Measurements from ENCODE around the gene ZNRD2. TPM values are rescaled to one million over a fixed set of nuclear protein-coding genes. Genes with fewer than 3 reads are reported as not detected.
"Not testable (repeated sequence)": the region's sequence is repeated elsewhere in the genome, so short reads cannot be mapped to it uniquely, and the experiment has no call there.

Gene ZNRD2
- 61.4 TPM for polyA plus RNA-seq (ENCODE audit: insufficient read length)

- DNase-seq: peak; percentile 98
Measured at GRCh38 chr11:65569973-65570918, at the start of gene ZNRD2. Gene ZNRD2 (plus strand): TSS chr11:65570477. CDS start chr11:65570492, 15 bp downstream.

GRCh38 chr11:65521777-65522521 lies 48.3 kb upstream of the ZNRD2 start:
- DNase-seq: not testable (repeated sequence)

- DNase-seq: not testable (repeated sequence)
Measured at GRCh38 chr11:65522718-65523630, 47.3 kb upstream of the ZNRD2 start.

- not testable (repeated sequence) for DNase-seq
Measured at GRCh38 chr11:65523631-65523968, 46.7 kb upstream of the ZNRD2 start.

GRCh38 chr11:65524014-65524740 lies 46.1 kb upstream of the ZNRD2 start:
- no peak for DNase-seq

GRCh38 chr11:65524741-65525545 lies 45.3 kb upstream of the ZNRD2 start, which contains the start of gene SCYL1:
Gene SCYL1 (plus strand): TSS chr11:65525083. CDS start chr11:65525154, 71 bp downstream.
- DNase-seq: peak; percentile 77

- DNase-seq: no peak
Measured at GRCh38 chr11:65525546-65526480, 44.5 kb upstream of the ZNRD2 start.

GRCh38 chr11:65526744-65527143 lies 43.5 kb upstream of the ZNRD2 start:
- no peak for DNase-seq

- no peak for DNase-seq
Measured at GRCh38 chr11:65528819-65529350, 41.4 kb upstream of the ZNRD2 start.

- no peak for DNase-seq
Measured at GRCh38 chr11:65529475-65530156, 40.7 kb upstream of the ZNRD2 start.

GRCh38 chr11:65530157-65530496 lies 40.1 kb upstream of the ZNRD2 start:
- DNase-seq: no peak

- no peak for DNase-seq
Measured at GRCh38 chr11:65532388-65533064, 37.8 kb upstream of the ZNRD2 start.

GRCh38 chr11:65535102-65535501 lies 35.2 kb upstream of the ZNRD2 start:
- no peak for DNase-seq

- DNase-seq: no peak
Measured at GRCh38 chr11:65536412-65537295, 33.6 kb upstream of the ZNRD2 start.

- DNase-seq: no peak
Measured at GRCh38 chr11:65537296-65537597, 33.0 kb upstream of the ZNRD2 start.

- DNase-seq: no peak
Measured at GRCh38 chr11:65537620-65538231, 32.6 kb upstream of the ZNRD2 start.

All from hindlimb muscle (tissue), 1 donor.